GM12878 (cell line): Measurements from ENCODE around the gene B9D2. TPM values are rescaled to one million over a fixed set of nuclear protein-coding genes. Genes with fewer than 3 reads are reported as not detected.

Experiments used
- ATAC-seq: fragments of 200-7000 bp; cut with Tn5 transposase; 3 replicates; pipeline ENCODE4 v1.9.1; 2020; ENCODE audit warnings: mild to moderate bottlenecking, moderate library complexity
- BruUV-seq: library from RNA; stranded (reverse); fragments of 400-500 nt; replicated peaks from 2 replicates; lab custom pipeline; 2021; lab: Mats Ljungman, UMichigan
- CTCF ChIA-PET: fragments of 300-600 bp; sonication (Branson Sonifier 250); formaldehyde crosslinking; extraction: SDS; loops from one replicate; lab custom pipeline; 2021; ENCODE audit warnings: inconsistent platforms; lab: Yijun Ruan, JAX
- POLR2A ChIA-PET: fragments of 350-600 bp; formaldehyde crosslinking; extraction: SDS; loops from one replicate; lab custom pipeline; 2021; ENCODE audit warnings: inconsistent platforms; lab: Charles Lee
- RAD21 ChIA-PET: fragments of 300-600 bp; sonication (Branson Sonifier 250); formaldehyde crosslinking; loops from one replicate; lab custom pipeline; 2023; ENCODE audit warnings: antibody characterized with exemption; ENCODE audit not compliant: unreplicated experiment; lab: Charles Lee
- SMC1A ChIA-PET: fragments of 300-600 bp; sonication (Branson Sonifier 250); formaldehyde crosslinking; loops from one replicate; lab custom pipeline; 2023; ENCODE audit not compliant: unreplicated experiment, uncharacterized antibody; lab: Charles Lee
- DNase-seq: peaks from one replicate; pipeline ENCODE4 v3.0.0-alpha.2; 2011; ENCODE audit warnings: low read depth, low spot score
- FAIRE-seq: peaks from 3 replicates; lab custom pipeline; 2011; peaks lifted over from hg19 to GRCh38; lab: Jason Lieb, UNC
- H2AFZ ChIP-seq: 2 replicates; pipeline ENCODE4 v1.6.0; 2011; ENCODE audit warnings: low read depth, low read length, control low read depth; ENCODE audit not compliant: control insufficient read depth
- H3K27ac ChIP-seq: 2 replicates; pipeline ENCODE4 v1.5.1; 2011; ENCODE audit warnings: control low read depth; ENCODE audit not compliant: control insufficient read depth, insufficient read depth
- H3K27me3 ChIP-seq, 2 experiments: replicated peaks in 1 of 2; 2 replicates each; pipeline versions ENCODE4 v1.6.0 to v1.6.1; 2011; ENCODE audit warnings: low read length in 1 of 2; ENCODE audit not compliant: control insufficient read depth in 2 of 2, insufficient read depth in 2 of 2
- H3K36me3 ChIP-seq, 2 experiments: 2 replicates each; pipeline ENCODE4 v1.5.1; 2011; ENCODE audit warnings: low read length in 1 of 2; ENCODE audit not compliant: control insufficient read depth in 2 of 2, insufficient read depth in 2 of 2
- H3K4me1 ChIP-seq: 2 replicates; pipeline ENCODE4 v1.6.1; 2011; ENCODE audit warnings: mild to moderate bottlenecking, low read length, moderate library complexity, mixed read lengths; ENCODE audit not compliant: control insufficient read depth, insufficient read depth
- H3K4me2 ChIP-seq: 2 replicates; pipeline ENCODE4 v1.6.0; 2011; ENCODE audit warnings: control low read depth; ENCODE audit not compliant: control insufficient read depth, insufficient read depth
- H3K4me3 ChIP-seq: fragments of 200-600 bp; sonication (generic); 2 replicates; pipeline ENCODE4 v1.5.1; 2016
- H3K79me2 ChIP-seq: 2 replicates; pipeline ENCODE4 v1.6.0; 2011; ENCODE audit warnings: low read length; ENCODE audit not compliant: control insufficient read depth, insufficient read depth
- H3K9ac ChIP-seq: 2 replicates; pipeline ENCODE4 v1.8.0; 2011; ENCODE audit warnings: low read length, control low read depth, mixed read lengths; ENCODE audit not compliant: control insufficient read depth, insufficient read depth
- H3K9me3 ChIP-seq: replicated peaks from 3 replicates; pipeline ENCODE4 v1.5.1; 2011; ENCODE audit warnings: mild to moderate bottlenecking, low read length; ENCODE audit not compliant: control insufficient read depth, insufficient read depth
- H4K20me1 ChIP-seq: 2 replicates; pipeline ENCODE4 v1.6.0; 2011; ENCODE audit not compliant: control insufficient read depth, insufficient read depth
- ATF7 ChIP-seq: fragments of 450-650 bp; IDR thresholded peaks from 2 replicates; pipeline ENCODE4 v1.6.1; 2016; ENCODE audit warnings: low read depth, mild to moderate bottlenecking
- CBX3 ChIP-seq: fragments of 200-600 bp; sonication (generic); IDR thresholded peaks from 2 replicates; pipeline ENCODE4 v1.6.1; 2016; ENCODE audit warnings: low read depth, borderline replicate concordance
- E2F8 ChIP-seq: fragments of 450-650 bp; IDR thresholded peaks from 2 replicates; pipeline ENCODE4 v1.6.1; 2018; ENCODE audit warnings: mild to moderate bottlenecking, low read depth, moderate library complexity; ENCODE audit not compliant: partially characterized antibody
- EZH2 ChIP-seq: IDR thresholded peaks from 2 replicates; pipeline ENCODE4 v1.6.1; 2012; ENCODE audit warnings: low read depth, mild to moderate bottlenecking, control low read depth, inconsistent platforms, low read length, borderline replicate concordance; ENCODE audit not compliant: control insufficient read depth
- IRF4 ChIP-seq: IDR thresholded peaks from 2 replicates; pipeline ENCODE4 v1.6.1; 2011; ENCODE audit warnings: low read depth, low read length
- KLF5 ChIP-seq: fragments of 450-650 bp; IDR thresholded peaks from 2 replicates; pipeline ENCODE4 v1.6.1; 2014; ENCODE audit warnings: mild to moderate bottlenecking; ENCODE audit not compliant: partially characterized antibody
- POLR2AphosphoS5 ChIP-seq: IDR thresholded peaks from 2 replicates; pipeline ENCODE4 v1.6.1; 2011; ENCODE audit warnings: mild to moderate bottlenecking, low read length, inconsistent platforms
- RCOR1 ChIP-seq: conservative IDR thresholded peaks from 2 replicates; pipeline ENCODE4 v1.6.1; 2012; ENCODE audit warnings: low read depth, low read length, improper control_type of control experiment
- SREBF1 ChIP-seq: IDR thresholded peaks from 2 replicates; pipeline ENCODE4 v1.6.1; 2012; ENCODE audit warnings: mild to moderate bottlenecking, low read length
- TCF7 ChIP-seq: IDR thresholded peaks from 2 replicates; pipeline ENCODE4 v1.6.1; 2014; ENCODE audit warnings: antibody characterized with exemption, borderline replicate concordance
- WGBS: methylation state at CpG from one replicate; pipeline ENCODE4 v1.1.6; 2016; ENCODE audit warnings: low lambda C conversion rate; ENCODE audit not compliant: insufficient replicate concordance, insufficient coverage; ENCODE audit errors: missing lambda C conversion rate; 5-methylcytosine and 5-hydroxymethylcytosine counted together
- in situ Hi-C: fragments of 300-500 bp; cut with MboI; formaldehyde crosslinking; loops from 9 replicates; pipeline ENCODE4 v1.14.3; 2018; ENCODE audit warnings: mixed read lengths
- intact Hi-C: fragments of 100-400 bp; cut with micrococcal nuclease; formaldehyde crosslinking; loops from one replicate; pipeline ENCODE4 v1.14.2; 2022; ENCODE audit not compliant: unreplicated experiment
- polyA plus RNA-seq, 11 experiments: library from polyadenylated mRNA; depleted of rRNA in 4 of 11; unstranded in 6 of 11; stranded (reverse) in 5 of 11; fragments of >200 nt; fragmentation: Nextera tagmentation in 4 of 11; fragmentation: Illumina TruSeq in 1 of 11; extraction: Ambion mirVana in 4 of 11; extraction: Trizol in 1 of 11; gene quantifications; 1 replicate in 1 of 11; 2 replicates in 10 of 11; pipeline versions ENCODE4 v1.2.1 to v1.2.3, GENCODE V29; 2011 to 2016; ENCODE audit warnings: inconsistent platforms in 2 of 11, missing spikeins in 2 of 11, low read depth in 1 of 11
- total RNA-seq, 4 experiments: library from RNA; depleted of rRNA in 3 of 4; stranded (reverse); fragments of >200 nt in 3 of 4; fragmentation: Illumina TruSeq in 1 of 4; extraction: Trizol in 1 of 4; gene quantifications; 2 replicates each; pipeline versions ENCODE4 v1.2.1 to v1.2.3, GENCODE V29; 2013 to 2021

B9D2 gene
- total and polyA plus RNA-seq, 10 of the 15 experiments (the other 5 are each of a cell fraction or from before 2014, with no cell fraction given), result 2.4 to 12.4 (median 5.0) TPM

GRCh38 chr19:41407271-41407670 is 43.3 kb upstream of the B9D2 start:
- H3K9me3 ChIP-seq, result no peaks in the 10 kb centered on the region
- H3K27ac ChIP-seq, result no peak overlapping the region
- ATAC-seq, result no peak; the same call in 2 of the 3 replicates
- no peak overlapping the region for H3K4me3 ChIP-seq
- ChIA-PET POLR2A (interaction anchor here (1.4 kb wide), 1 partner anchor 21 kb away, joined by 4 read pairs; no protein-coding TSS in a partner anchor), SMC1A (interaction anchor here (1.9 kb wide), 2 partner anchors 9 to 41 kb away, joined by 5 to 6 read pairs; no protein-coding TSS in a partner anchor), RAD21 (no interaction called here), CTCF (interaction anchor here (0.7 to 1.4 kb wide), 3 partner anchors 14 to 42 kb away, joined by 3 to 6 read pairs (median 4); no protein-coding TSS in a partner anchor)
- DNase-seq, result no peak
- H3K4me2 ChIP-seq, result no peak overlapping the region
- no TSS peak for BruUV-seq
- peaks cover 18% of the 10 kb centered on the region for H3K4me1 ChIP-seq
- no peaks in the 10 kb centered on the region for H3K27me3 ChIP-seq
- H2AFZ ChIP-seq, result no peak overlapping the region
- FAIRE-seq, result no peak
- WGBS, result 95% methylated on average over 4 of the region's 4 CpGs
- intact Hi-C loops, result no loop called here
- in situ Hi-C loops, result no loop called here
- no peak overlapping the region for H3K9ac ChIP-seq
- H4K20me1 ChIP-seq, result no peaks in the 10 kb centered on the region
- TF ChIP-seq ATF7 (no peak), POLR2AphosphoS5 (no peak), CBX3 (no peak), RCOR1 (no peak), KLF5 (no peak), SREBF1 (no peak), EZH2 (no peak), TCF7 (no peak), IRF4 (no peak), E2F8 (no peak)
- peaks cover 0 to 3% of the 10 kb centered on the region in 2 experiments; a peak in 3 of 4 replicates for H3K36me3 ChIP-seq
- H3K79me2 ChIP-seq, result peaks cover 5% of the 10 kb centered on the region
